HG02588 (cell line): ENCODE results near the gene ABCF2.

ENCODE experiments used
- ATAC-seq: cut with Tn5 transposase; IDR thresholded peaks from one replicate; pipeline ENCODE4 v1.9.1; 2021; ENCODE audit warnings: mild to moderate bottlenecking, moderate library complexity; ENCODE audit not compliant: unreplicated experiment

ABCF2 gene

GRCh38 chr7:151242159-151243044 is 15.4 kb upstream of the ABCF2 start:
- no peak for ATAC-seq

GRCh38 chr7:151241755-151242096 is 14.7 kb upstream of the ABCF2 start:
- ATAC-seq = no peak

GRCh38 chr7:151240942-151241754 is 14.1 kb upstream of the ABCF2 start:
- ATAC-seq = no peak

- ATAC-seq = no peak
Observed at GRCh38 chr7:151240536-151240935, 13.5 kb upstream of the ABCF2 start.

GRCh38 chr7:151239837-151240459 is 12.9 kb upstream of the ABCF2 start:
- no peak for ATAC-seq

GRCh38 chr7:151238924-151239836 is 12.2 kb upstream of the ABCF2 start:
- ATAC-seq = no peak

- ATAC-seq = no peak
Observed at GRCh38 chr7:151238190-151238810, 11.3 kb upstream of the ABCF2 start.

- ATAC-seq = no peak
Observed at GRCh38 chr7:151237244-151238189, 10.5 kb upstream of the ABCF2 start.

GRCh38 chr7:151236406-151236805 is 9.4 kb upstream of the ABCF2 start:
- ATAC-seq = no peak

GRCh38 chr7:151235091-151235787 is 8.2 kb upstream of the ABCF2 start:
- no peak for ATAC-seq

- ATAC-seq = no peak
Observed at GRCh38 chr7:151233804-151234203, 6.8 kb upstream of the ABCF2 start.

- peak; percentile 29 for ATAC-seq
Observed at GRCh38 chr7:151232917-151233701, 6.1 kb upstream of the ABCF2 start.

- ATAC-seq = peak; percentile 97
Observed at GRCh38 chr7:151232091-151232916, 5.3 kb upstream of the ABCF2 start, which contains the start of gene CHPF2. TSS of gene CHPF2 (plus strand) at chr7:151232483. CDS start at chr7:151234012, 1,529 bp downstream.

GRCh38 chr7:151231080-151231479 is 4.1 kb upstream of the ABCF2 start:
- ATAC-seq = no peak

- ATAC-seq = no peak
Observed at GRCh38 chr7:151229249-151229648, 2.2 kb upstream of the ABCF2 start.

- no peak for ATAC-seq
Observed at GRCh38 chr7:151228024-151228866, 1.2 kb upstream of the ABCF2 start.
